Measurements from ENCODE around the gene NFATC1.

Gene NFATC1

DNA sequence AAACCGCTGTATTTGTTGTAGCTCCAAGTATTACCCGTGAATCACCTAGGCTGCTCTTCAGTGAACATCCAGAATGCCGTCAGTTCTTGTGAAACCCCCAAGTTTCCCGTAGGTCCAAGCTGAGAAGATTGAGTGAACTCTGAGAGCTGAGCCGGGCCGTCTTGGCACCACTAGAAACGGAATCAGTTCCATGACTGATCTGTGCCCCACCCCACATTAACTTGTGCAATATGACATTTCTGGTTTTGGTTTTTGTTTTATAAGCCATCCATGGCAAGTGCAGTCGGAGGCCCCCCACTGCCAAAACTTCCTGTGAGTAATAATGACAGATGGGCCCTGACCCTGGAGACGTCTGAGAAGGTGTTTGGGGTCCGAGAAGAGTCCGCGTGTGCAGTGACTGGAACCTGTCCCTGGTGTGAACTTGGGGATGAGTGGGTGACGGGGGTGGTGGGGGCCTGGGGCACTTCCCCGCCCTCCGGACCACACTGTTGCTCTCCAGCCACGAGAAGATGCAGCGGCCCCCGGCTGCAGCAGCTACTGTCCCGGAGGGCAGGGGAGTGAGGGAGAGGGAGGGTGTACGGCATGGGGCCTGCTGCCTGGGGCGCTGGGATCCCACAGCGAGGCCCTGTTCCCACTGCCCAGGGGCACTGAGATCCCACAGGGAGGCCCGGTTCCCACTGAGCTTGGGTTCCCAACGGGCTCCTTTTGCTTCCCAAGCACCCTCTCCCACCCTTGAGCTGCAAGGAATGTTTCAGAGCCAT lies 26.5 kb downstream of the NFATC1 start:
- TF ChIP-seq ZFP3 (CRISPR knock-in tag; IDR thresholded peaks at IDR 0.05): no peak
- TF ChIP-seq ZNF70 (CRISPR knock-in tag; IDR thresholded peaks at IDR 0.05): no peak
- no peak for TF ChIP-seq GLIS3 (CRISPR knock-in tag; IDR thresholded peaks at IDR 0.05)
- no peak for TF ChIP-seq ESRRG (CRISPR knock-in tag; IDR thresholded peaks at IDR 0.05)
- ATAC-seq: no peak

DNA sequence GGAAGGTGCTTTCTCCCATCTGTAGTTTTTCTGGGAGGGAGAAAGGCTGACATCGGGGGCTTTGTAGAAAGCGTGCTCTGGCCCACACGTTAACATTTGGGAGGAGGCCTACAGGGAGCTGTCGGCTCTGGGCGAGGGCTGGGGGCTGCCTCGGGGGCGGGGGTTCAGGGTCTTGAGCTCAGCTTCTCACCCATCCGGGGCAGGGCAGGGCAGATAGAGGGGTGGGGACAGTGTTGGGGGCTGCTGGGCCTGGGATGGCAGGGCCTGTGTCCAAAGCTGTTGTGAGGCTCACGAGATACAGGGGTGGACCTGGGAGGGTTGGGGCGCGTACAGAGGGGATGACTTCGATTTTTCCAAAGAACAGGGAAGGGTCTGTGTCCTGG lies 27.0 kb downstream of the NFATC1 start:
- ATAC-seq: no peak
- TF ChIP-seq ZNF70 (CRISPR knock-in tag; IDR thresholded peaks at IDR 0.05): no peak
- no peak for TF ChIP-seq SNAI2 (CRISPR knock-in tag; IDR thresholded peaks at IDR 0.05)
- TF ChIP-seq ISL1 (CRISPR knock-in tag; IDR thresholded peaks at IDR 0.05): no peak
- TF ChIP-seq, protein P1, sequence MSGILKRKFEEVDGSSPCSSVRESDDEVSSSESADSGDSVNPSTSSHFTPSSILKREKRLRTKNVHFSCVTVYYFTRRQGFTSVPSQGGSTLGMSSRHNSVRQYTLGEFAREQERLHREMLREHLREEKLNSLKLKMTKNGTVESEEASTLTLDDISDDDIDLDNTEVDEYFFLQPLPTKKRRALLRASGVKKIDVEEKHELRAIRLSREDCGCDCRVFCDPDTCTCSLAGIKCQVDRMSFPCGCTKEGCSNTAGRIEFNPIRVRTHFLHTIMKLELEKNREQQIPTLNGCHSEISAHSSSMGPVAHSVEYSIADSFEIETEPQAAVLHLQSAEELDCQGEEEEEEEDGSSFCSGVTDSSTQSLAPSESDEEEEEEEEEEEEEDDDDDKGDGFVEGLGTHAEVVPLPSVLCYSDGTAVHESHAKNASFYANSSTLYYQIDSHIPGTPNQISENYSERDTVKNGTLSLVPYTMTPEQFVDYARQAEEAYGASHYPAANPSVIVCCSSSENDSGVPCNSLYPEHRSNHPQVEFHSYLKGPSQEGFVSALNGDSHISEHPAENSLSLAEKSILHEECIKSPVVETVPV (CRISPR knock-in tag; IDR thresholded peaks at IDR 0.05): no peak
- TF ChIP-seq OSR1 (CRISPR knock-in tag; IDR thresholded peaks at IDR 0.05): no peak
- TF ChIP-seq, protein P2, sequence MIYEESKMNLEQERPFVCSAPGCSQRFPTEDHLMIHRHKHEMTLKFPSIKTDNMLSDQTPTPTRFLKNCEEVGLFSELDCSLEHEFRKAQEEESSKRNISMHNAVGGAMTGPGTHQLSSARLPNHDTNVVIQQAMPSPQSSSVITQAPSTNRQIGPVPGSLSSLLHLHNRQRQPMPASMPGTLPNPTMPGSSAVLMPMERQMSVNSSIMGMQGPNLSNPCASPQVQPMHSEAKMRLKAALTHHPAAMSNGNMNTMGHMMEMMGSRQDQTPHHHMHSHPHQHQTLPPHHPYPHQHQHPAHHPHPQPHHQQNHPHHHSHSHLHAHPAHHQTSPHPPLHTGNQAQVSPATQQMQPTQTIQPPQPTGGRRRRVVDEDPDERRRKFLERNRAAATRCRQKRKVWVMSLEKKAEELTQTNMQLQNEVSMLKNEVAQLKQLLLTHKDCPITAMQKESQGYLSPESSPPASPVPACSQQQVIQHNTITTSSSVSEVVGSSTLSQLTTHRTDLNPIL (CRISPR knock-in tag; IDR thresholded peaks at IDR 0.05; ENCODE audit: low read depth): no peak
- no peak for TF ChIP-seq GLIS3 (CRISPR knock-in tag; IDR thresholded peaks at IDR 0.05)
- no peak for TF ChIP-seq TOX (CRISPR knock-in tag; IDR thresholded peaks at IDR 0.05; ENCODE audit: borderline replicate concordance)
- TF ChIP-seq, protein P3, sequence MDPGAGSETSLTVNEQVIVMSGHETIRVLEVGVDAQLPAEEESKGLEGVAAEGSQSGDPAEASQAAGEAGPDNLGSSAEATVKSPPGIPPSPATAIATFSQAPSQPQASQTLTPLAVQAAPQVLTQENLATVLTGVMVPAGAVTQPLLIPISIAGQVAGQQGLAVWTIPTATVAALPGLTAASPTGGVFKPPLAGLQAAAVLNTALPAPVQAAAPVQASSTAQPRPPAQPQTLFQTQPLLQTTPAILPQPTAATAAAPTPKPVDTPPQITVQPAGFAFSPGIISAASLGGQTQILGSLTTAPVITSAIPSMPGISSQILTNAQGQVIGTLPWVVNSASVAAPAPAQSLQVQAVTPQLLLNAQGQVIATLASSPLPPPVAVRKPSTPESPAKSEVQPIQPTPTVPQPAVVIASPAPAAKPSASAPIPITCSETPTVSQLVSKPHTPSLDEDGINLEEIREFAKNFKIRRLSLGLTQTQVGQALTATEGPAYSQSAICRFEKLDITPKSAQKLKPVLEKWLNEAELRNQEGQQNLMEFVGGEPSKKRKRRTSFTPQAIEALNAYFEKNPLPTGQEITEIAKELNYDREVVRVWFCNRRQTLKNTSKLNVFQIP (CRISPR knock-in tag; IDR thresholded peaks at IDR 0.05; ENCODE audit: borderline replicate concordance, low read depth): no peak
- no peak for TF ChIP-seq ZNF8 (CRISPR knock-in tag; IDR thresholded peaks at IDR 0.05)
- TF ChIP-seq BACH2 (CRISPR knock-in tag; IDR thresholded peaks at IDR 0.05; ENCODE audit: borderline replicate concordance): no peak

DNA sequence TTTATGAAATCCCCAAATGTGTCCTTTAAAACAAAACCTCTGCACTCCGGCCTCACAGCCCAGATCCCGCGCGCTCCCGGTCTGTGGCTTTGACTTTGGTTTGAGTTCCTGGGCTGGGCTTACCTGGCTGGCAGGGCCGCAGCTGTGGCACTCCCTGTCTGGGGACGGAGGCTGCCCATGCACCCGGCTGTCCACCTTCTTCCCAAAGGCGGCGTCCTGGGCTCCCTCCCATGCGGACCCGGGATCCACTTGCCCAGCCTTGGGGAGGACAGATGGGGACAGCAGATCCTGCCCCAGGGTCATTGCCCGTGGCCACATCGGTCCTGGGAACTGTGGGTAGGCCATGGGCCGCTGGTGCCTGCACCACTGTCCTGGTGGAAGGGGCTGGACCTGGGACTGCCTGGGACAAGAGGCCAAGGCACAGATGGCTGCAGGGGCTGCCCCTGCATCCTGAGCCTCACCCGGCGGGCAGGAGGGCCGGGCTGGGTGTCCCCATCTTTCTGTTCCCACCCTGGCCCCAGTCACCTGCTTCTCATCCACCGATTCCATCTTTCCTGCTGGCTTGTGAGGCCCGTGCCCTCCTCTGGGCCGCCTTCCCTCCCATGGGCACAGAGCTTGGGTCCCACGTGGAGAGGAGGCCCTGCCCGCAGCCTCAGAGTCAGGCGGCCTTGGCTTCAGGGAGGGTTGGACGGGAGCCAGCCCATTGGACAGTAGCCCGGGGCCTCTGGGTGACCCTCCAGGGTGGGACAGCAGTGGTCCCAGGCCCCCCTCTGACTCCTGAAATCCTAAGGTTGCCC lies 27.7 kb downstream of the NFATC1 start:
- TF ChIP-seq TOX (CRISPR knock-in tag; IDR thresholded peaks at IDR 0.05; ENCODE audit: borderline replicate concordance) (no peak), ISL1 (CRISPR knock-in tag; IDR thresholded peaks at IDR 0.05) (no peak), RARB (CRISPR knock-in tag; IDR thresholded peaks at IDR 0.05) (no peak), ZNF70 (CRISPR knock-in tag; IDR thresholded peaks at IDR 0.05) (no peak), ARNTL (CRISPR knock-in tag; IDR thresholded peaks at IDR 0.05; ENCODE audit: borderline replicate concordance, low read depth) (no peak), CSDC2 (CRISPR knock-in tag; IDR thresholded peaks at IDR 0.05) (no peak)
- TF ChIP-seq, protein P4, sequence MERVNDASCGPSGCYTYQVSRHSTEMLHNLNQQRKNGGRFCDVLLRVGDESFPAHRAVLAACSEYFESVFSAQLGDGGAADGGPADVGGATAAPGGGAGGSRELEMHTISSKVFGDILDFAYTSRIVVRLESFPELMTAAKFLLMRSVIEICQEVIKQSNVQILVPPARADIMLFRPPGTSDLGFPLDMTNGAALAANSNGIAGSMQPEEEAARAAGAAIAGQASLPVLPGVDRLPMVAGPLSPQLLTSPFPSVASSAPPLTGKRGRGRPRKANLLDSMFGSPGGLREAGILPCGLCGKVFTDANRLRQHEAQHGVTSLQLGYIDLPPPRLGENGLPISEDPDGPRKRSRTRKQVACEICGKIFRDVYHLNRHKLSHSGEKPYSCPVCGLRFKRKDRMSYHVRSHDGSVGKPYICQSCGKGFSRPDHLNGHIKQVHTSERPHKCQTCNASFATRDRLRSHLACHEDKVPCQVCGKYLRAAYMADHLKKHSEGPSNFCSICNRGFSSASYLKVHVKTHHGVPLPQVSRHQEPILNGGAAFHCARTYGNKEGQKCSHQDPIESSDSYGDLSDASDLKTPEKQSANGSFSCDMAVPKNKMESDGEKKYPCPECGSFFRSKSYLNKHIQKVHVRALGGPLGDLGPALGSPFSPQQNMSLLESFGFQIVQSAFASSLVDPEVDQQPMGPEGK (CRISPR knock-in tag; IDR thresholded peaks at IDR 0.05; ENCODE audit: borderline replicate concordance): no peak
- no peak for ATAC-seq

DNA sequence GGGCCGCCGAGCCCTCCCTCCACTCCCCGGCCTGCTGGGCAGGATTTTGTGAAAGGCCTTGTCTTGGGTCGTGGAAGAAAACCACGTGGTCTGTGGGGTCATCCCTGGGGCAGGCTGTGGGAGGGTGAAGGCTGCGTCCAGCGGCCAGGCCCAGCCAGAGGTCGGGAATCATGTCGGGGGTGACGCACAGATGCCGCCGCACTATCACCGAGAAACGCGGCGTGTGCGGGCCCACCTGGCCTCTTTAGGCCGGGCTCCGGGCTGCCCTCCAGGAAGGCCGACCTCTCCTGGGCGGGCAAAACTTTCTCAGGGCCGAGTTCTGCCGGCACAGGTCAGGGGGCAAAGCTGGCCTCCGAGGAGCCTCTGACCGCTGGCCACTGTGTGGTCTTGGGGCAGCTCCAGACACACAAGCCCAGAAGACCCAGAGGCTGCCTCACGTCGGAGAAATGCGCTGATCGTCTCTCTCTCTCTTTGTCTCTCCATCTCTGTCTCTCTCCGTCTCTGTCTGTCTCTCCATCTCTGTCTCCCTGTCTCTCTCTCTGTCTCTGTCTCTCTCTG lies 28.4 kb downstream of the NFATC1 start:
- no peak for TF ChIP-seq BACH2 (CRISPR knock-in tag; IDR thresholded peaks at IDR 0.05; ENCODE audit: borderline replicate concordance)
- no peak for ATAC-seq

DNA sequence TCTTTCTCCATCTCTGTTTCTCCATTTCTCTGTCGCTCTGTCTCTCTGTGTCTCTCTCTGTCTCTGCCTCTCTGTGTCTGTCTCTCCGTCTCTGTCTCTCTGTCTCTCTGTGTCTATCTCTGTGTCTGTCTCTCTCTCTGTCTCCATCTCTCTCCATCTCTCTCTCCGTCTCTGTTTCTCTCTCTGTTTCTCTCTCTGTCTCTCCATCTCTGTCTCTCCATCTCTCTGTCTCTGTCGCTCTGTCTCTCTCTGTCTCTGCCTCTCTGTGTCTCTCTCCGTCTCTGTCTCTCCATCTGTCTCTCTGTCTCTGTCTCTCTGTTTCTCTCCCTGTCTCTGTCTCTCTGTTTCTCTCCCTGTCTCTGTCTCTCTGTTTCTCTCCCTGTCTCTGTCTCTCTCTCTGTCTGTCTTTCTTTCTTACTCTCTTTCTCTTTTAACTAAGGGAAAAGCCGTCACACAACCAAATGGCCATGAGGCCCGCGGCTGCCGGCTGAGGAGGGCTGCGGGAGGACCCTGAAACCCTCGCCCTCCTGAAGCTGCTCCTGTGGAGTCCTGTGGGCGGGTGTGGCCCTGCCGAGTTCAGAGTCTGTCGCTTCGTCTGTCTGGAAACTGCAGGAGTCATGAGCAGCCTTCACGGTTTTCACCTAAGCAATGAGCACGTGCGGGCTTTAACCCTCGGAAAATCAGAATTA lies 29.3 kb downstream of the NFATC1 start:
- peak; percentile 13; the same call in 2 of the 3 replicates for ATAC-seq
- TF ChIP-seq ZFP3 (CRISPR knock-in tag; IDR thresholded peaks at IDR 0.05): no peak
- no peak for TF ChIP-seq ARNTL (CRISPR knock-in tag; IDR thresholded peaks at IDR 0.05; ENCODE audit: borderline replicate concordance, low read depth)
- TF ChIP-seq RARB (CRISPR knock-in tag; IDR thresholded peaks at IDR 0.05): no peak
